A673 (cell line): ENCODE data around the gene FCHSD1. TPM values are rescaled to one million over a fixed set of nuclear protein-coding genes. Genes with fewer than 3 reads are reported as not detected.
A peak's percentile ranks its signal among the peaks of the same experiment; 100 is the strongest.

Source experiments
- BruUV-seq: library from RNA; stranded (reverse); fragments of 400-500 nt; replicated peaks from 2 replicates; lab custom pipeline; 2021; lab: Mats Ljungman, UMichigan
- CTCF ChIA-PET: fragments of 300-600 bp; sonication (Branson Sonifier 250); formaldehyde crosslinking; loops from one replicate; lab custom pipeline; 2022; ENCODE audit warnings: antibody characterized with exemption; lab: Charles Lee
- POLR2A ChIA-PET: fragments of 300-600 bp; sonication (Branson Sonifier 250); formaldehyde crosslinking; loops from one replicate; lab custom pipeline; 2022; ENCODE audit warnings: antibody characterized with exemption; ENCODE audit not compliant: low non-redundant PET; lab: Charles Lee
- DNase-seq: peaks from one replicate; pipeline ENCODE4 v3.0.0-alpha.2; 2015; ENCODE audit warnings: low spot score
- H3K27ac ChIP-seq: fragments of 200-600 bp; sonication (generic); 2 replicates; pipeline ENCODE4 v1.5.1; 2016; ENCODE audit warnings: mixed run types, low read depth, mild to moderate bottlenecking, mixed read lengths, antibody characterized with exemption, low read length; ENCODE audit not compliant: poor library complexity, severe bottlenecking
- H3K27me3 ChIP-seq: fragments of 200-600 bp; sonication (generic); replicated peaks from 2 replicates; pipeline ENCODE4 v1.6.1; 2017; ENCODE audit warnings: mixed run types, low read depth, mild to moderate bottlenecking, mixed read lengths, antibody characterized with exemption, low read length; ENCODE audit not compliant: insufficient read depth, poor library complexity
- H3K36me3 ChIP-seq: fragments of 200-600 bp; sonication (generic); 2 replicates; pipeline ENCODE4 v1.6.1; 2016; ENCODE audit warnings: mixed run types, mild to moderate bottlenecking, mixed read lengths, antibody characterized with exemption, low read length; ENCODE audit not compliant: insufficient read depth, poor library complexity, severe bottlenecking
- H3K4me1 ChIP-seq: fragments of 200-600 bp; sonication (generic); 2 replicates; pipeline ENCODE4 v1.6.1; 2017; ENCODE audit warnings: mixed run types, mild to moderate bottlenecking, mixed read lengths, antibody characterized with exemption, low read length; ENCODE audit not compliant: insufficient read depth, poor library complexity, severe bottlenecking
- H3K4me3 ChIP-seq: fragments of 200-600 bp; sonication (generic); 2 replicates; pipeline ENCODE4 v1.5.1; 2016; ENCODE audit warnings: low read depth, mixed run types, mild to moderate bottlenecking, mixed read lengths, low read length; ENCODE audit not compliant: poor library complexity, severe bottlenecking
- H3K9me3 ChIP-seq: fragments of 200-600 bp; sonication (generic); 2 replicates; pipeline ENCODE4 v1.6.1; 2016; ENCODE audit warnings: mixed run types, low read depth, mild to moderate bottlenecking, mixed read lengths, antibody characterized with exemption, low read length; ENCODE audit not compliant: poor library complexity, severe bottlenecking
- EZH2 ChIP-seq: fragments of 200-600 bp; sonication (generic); IDR thresholded peaks from 2 replicates; pipeline ENCODE4 v1.6.1; 2017; ENCODE audit warnings: borderline replicate concordance, low read depth, mild to moderate bottlenecking, mixed read lengths, antibody characterized with exemption, low read length; ENCODE audit not compliant: poor library complexity, severe bottlenecking
- intact Hi-C: fragments of 100-400 bp; cut with micrococcal nuclease; formaldehyde crosslinking; loops from one replicate; pipeline ENCODE4 v1.10.0; 2022; ENCODE audit not compliant: unreplicated experiment
- total RNA-seq: library from RNA; stranded (reverse); gene quantifications from 2 replicates; pipeline ENCODE4 v1.2.3, GENCODE V29; 2021
- TF ChIP-seq, protein P1 (sequence below): fragments of 300-800, 200-600 bp; sonication (generic); conservative IDR thresholded peaks from 2 replicates; pipeline ENCODE4 v1.5.1; 2017; ENCODE audit warnings: low read depth, mild to moderate bottlenecking, antibody characterized with exemption, low read length, moderate library complexity, mixed read lengths

The FCHSD1 gene
- total RNA-seq, 1 experiment from 2014 or later: 2.3 TPM

DNA sequence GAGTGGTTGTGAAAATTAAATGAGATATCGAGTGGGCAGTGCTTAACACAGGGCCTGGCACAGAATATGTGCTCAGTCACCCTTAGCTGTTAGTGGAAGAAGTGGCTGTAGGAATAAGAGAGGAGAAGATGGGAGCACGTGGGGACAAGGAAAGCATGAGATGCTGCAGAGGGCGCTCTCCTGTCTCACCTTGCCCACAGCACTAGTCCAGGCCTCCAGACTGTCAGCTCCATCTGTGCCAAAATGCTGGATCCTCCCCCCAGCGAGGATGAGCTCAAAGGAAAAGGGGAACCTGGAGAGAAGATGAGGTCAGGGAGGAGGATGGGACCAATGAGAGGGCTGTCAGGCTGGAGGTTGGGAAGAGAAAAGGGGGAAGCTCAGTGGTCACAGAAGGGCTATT, 18.3 kb upstream of the FCHSD1 start:
- Histone ChIP-seq H3K4me3 (no peak overlapping the region), H3K27ac (no peak overlapping the region), H3K4me1 (peaks cover 13% of the 10 kb centered on the region), H3K36me3 (no peaks in the 10 kb centered on the region), H3K27me3 (no peaks in the 10 kb centered on the region), H3K9me3 (no peaks in the 10 kb centered on the region)
- ChIA-PET CTCF (interaction anchor here (0.7 to 1.5 kb wide), 4 partner anchors 22 to 292 kb away, joined by 3 to 4 read pairs (median 4); no protein-coding TSS in a partner anchor), POLR2A (no interaction called here)
- DNase-seq: no peak
- BruUV-seq: no TSS peak
- intact Hi-C loops: loop anchor here (5.0 kb wide), 1 partner anchor 473 kb away; no protein-coding TSS in a partner anchor
- TF ChIP-seq, protein P1, sequence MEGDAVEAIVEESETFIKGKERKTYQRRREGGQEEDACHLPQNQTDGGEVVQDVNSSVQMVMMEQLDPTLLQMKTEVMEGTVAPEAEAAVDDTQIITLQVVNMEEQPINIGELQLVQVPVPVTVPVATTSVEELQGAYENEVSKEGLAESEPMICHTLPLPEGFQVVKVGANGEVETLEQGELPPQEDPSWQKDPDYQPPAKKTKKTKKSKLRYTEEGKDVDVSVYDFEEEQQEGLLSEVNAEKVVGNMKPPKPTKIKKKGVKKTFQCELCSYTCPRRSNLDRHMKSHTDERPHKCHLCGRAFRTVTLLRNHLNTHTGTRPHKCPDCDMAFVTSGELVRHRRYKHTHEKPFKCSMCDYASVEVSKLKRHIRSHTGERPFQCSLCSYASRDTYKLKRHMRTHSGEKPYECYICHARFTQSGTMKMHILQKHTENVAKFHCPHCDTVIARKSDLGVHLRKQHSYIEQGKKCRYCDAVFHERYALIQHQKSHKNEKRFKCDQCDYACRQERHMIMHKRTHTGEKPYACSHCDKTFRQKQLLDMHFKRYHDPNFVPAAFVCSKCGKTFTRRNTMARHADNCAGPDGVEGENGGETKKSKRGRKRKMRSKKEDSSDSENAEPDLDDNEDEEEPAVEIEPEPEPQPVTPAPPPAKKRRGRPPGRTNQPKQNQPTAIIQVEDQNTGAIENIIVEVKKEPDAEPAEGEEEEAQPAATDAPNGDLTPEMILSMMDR: 0 out of 2 replicates have a peak, but pooled peaks have one; percentile 21
- no peak for TF ChIP-seq EZH2

DNA sequence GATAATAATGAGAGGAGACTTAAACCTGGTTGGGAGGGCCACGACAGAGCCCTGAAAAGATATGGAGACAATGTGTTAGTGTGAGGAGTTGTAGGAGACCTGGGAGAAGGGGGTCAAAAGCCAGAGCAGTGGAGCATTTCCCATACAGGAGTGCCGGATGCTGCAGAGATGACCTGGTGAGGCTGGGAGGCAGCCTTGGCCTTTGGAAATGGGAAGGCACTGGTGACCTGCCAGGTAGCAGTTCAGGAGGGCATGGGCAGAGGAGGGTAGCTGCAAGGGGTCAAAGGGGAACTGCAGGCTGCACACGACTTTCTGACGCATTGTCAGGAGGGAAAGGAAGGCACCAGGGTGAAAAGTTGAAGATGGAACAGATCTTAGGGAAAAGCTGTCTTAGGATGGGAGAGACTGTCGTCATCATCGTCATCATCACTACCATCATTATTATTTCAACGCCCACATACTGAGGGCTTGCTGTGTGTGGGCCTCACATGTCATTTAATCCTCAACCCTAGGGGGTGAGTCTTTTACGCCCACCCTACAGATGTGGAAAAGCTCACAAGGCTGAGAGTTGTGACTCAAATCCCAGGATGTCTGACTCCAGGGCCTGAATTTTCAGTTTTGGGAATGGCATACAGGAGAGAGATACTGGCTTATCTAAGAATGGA, 17.5 kb upstream of the FCHSD1 start:
- no peak overlapping the region for H3K27ac ChIP-seq

DNA sequence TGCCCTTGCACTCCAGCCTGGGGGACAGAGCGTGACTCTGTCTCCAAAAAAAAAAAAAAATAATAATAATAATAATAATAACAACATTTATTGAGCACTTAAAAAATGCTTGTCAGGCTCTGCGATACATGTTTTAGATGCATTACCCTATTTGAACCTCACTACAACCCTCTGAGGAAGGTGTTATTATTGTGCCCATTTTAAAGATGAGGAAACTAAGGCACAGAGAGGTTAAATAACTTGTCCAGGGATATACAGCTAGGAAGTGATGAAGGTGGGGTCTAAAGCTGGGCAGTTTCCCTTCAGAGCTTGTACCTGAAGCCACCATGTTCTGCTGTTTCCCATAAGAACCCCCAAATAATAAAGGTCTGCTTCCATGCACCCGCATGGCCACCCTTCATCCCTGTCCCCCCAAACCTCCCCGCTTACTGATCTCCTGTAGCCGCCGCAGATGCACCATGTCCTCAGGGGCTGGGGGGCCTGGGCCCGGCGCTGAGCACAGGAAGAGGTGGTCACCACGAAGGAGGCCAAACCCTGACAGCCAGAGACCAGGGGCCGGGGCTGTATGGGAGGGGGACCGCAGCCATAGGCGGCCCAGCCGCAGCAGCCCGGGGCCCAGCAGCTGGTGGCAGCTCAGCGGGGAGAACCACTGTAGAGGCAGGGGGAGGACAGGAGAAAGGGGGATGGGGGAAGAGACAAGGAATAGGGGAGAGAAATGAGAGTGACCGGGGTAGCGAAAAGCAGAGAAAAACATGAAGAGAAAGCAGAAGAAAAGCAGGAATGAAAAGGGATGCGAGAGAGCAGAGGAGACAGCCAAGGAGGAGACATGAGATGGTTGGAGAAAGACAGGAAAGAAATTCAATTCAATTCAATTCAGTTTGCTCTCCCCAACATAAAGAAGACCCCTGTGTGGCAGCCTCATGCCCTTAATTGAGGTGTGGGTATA, 15.1 kb upstream of the FCHSD1 start:
- intact Hi-C loops: loop anchor here (2.0 to 5.0 kb wide), 2 partner anchors 295 to 476 kb away; no protein-coding TSS in a partner anchor
- Histone ChIP-seq H3K36me3 (no peaks in the 10 kb centered on the region), H3K9me3 (no peaks in the 10 kb centered on the region), H3K27me3 (no peaks in the 10 kb centered on the region), H3K4me3 (no peak overlapping the region), H3K27ac (no peak overlapping the region), H3K4me1 (peaks cover 3% of the 10 kb centered on the region)
- no TSS peak for BruUV-seq
- no peak for DNase-seq
- CTCF ChIA-PET: no interaction called here
- POLR2A ChIA-PET: no interaction called here
- TF ChIP-seq, protein P1: no peak
- TF ChIP-seq EZH2: no peak

More for the DNA sequence above, 17.5 kb upstream of the FCHSD1 start:
- no peaks in the 10 kb centered on the region for H3K27me3 ChIP-seq
- CTCF ChIA-PET: interaction anchor here (0.7 to 1.5 kb wide), 3 partner anchors 78 to 292 kb away, joined by 3 to 4 read pairs (median 4); no protein-coding TSS in a partner anchor
- no peak for DNase-seq
- no peaks in the 10 kb centered on the region for H3K9me3 ChIP-seq
- no TSS peak for BruUV-seq
- intact Hi-C loops: loop anchor here (5.0 kb wide), 1 partner anchor 474 kb away; no protein-coding TSS in a partner anchor
- no peaks in the 10 kb centered on the region for H3K36me3 ChIP-seq
- POLR2A ChIA-PET: no interaction called here
- no peak overlapping the region for H3K4me3 ChIP-seq
- H3K4me1 ChIP-seq: peaks cover 13% of the 10 kb centered on the region
- TF ChIP-seq, protein P1: no peak
- TF ChIP-seq EZH2: no peak
